Measurements from ENCODE around the gene NDUFA11. TPM values are rescaled to one million over a fixed set of nuclear protein-coding genes. Genes with fewer than 3 reads are reported as not detected.

Gene NDUFA11
- 341 and 345 TPM in 2 replicates for total RNA-seq

DNA sequence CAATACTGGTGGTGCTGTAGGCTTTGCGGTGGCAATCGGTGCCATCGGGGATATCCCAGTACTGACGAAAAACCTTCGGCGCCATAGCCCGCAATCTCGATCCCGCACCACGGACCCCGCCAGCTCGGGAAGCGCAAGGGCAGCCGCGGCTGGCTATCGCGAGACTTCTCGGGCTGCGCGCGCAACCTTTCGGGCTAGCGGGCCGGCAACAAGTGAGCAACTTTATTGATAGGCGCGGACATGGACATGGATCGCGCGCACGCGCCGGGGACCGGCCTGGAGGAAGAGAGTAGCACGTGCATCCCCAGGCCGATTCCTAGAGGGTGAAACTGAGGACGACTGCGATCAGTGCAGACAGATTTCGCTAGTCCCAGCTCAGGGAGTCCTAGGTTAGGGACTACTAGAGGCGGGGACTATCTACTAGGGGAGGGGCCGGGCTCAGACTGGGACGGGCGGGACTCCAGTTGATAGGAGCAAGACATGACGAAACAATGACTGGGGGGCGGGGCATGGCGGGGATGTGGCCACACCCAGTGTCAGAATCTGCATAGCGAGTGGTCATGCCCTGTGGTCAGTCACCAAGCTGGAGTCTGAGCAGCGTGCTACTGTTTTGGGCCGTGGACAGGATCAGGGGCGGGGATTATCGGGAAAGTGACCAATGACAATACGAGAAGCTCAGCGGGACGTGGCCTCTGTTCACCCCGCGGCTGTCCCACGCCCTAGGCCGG is at the start of gene NDUFA11:
Gene NDUFA11, minus strand, starts transcription at position 167 of the 728 bp plus-strand sequence. Its CDS starts 82 bp downstream, at position 85.

DNA sequence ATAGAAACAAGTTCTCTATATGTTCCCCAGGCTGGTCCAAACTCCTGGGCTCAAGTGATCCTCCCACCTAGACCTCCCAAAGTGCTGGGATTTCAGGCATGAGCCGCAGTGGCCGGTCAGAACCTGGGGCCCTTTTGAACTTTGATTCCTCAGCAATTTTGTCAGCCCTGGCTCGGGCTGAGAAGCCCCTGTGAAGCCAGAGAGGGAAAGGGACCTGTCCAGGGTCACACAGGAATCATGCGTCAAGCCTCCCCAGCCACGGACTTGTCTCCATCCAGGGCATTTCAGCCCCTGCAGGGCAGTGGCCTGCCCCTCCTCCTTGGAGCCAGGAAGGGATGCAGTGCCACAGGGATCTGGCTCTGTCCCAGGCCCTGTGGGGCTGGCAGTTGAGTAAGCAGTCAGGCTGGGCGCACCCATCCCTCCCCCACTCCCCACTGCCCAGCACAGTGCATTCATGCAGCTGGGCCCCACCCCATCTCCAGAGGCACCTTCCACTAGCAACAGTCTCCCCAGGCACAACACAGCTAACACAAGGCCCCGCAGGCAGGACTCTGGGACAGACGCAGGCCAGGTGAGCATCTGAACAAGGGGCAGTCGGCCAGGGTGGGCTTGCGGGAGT is 10.3 kb upstream of the NDUFA11 start, which contains the start of gene CAPS:
Gene CAPS, plus strand, starts transcription at position 516 of the 619 bp plus-strand sequence. CDS start 153 bp downstream, outside the sequence.

DNA sequence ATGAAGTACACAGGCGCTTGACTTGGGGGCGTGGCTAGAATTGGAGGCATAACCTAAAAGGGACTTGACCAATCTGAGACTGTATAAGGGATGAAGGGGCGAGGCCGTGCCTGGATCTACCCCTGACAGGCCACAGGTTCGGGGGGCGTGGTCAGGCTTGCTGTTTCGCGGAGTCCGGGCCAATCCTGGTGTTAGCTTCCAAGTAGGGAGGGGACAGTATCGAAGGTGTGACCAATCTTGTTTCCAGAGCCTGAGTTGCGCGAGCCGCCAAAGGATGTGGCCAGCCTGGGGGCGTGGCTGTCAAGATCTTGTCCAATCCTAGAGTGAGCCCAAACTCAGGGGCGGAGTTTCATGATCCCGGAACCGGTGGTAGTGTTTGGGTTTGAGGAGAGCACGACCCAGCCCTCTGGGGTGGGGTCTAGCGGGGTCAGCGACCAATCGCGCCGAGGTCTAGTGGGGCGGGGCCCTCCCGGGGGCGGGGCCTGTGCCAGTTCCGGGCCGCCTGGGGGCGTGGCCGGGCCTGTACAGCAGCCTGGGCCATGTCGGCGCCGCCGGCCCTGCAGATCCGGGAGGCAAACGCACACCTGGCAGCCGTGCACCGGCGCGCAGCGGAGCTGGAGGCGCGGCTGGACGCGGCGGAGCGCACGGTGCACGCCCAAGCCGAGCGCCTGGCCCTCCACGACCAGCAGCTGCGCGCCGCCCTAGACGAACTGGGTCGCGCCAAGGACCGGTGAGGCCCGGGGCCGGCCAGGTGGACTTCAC is 943 bp upstream of the NDUFA11 start, which contains the start of gene VMAC:
Gene VMAC, plus strand, starts transcription at position 521 of the 762 bp plus-strand sequence. Its CDS starts 19 bp downstream, at position 540.

DNA sequence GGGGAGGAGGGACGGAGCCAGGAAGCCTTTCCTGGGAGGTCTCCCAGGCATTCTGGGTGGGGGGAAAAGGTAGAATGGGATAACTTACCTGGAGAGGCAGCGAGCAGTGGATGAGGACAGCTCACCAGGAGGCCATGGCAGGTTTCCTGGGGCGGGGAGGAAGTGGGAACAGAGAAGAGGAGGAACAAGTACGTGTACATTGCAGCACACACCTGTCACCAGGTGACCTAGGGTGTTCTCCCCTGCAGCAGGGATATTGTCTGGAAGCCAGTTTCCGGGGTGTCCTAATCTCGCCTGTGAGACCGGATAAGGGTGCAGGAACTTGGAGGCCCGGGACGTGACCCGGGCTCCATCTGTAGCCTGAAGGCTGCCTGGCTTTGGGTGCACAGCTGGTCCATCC is 52.3 kb downstream of the NDUFA11 start, which contains the start of gene FUT3:
Gene FUT3, minus strand, starts transcription at position 148 of the 400 bp plus-strand sequence.

Other genes starting within 250 kb of the NDUFA11 start
- gene MICOS13, start 223.3 kb downstream of the NDUFA11 start, total RNA-seq: 45.6 and 74.7 TPM in 2 replicates
- gene HSD11B1L, start 222.8 kb downstream of the NDUFA11 start, total RNA-seq: 19.3 and 34.9 TPM in 2 replicates
- gene RPL36, start 213.5 kb downstream of the NDUFA11 start, total RNA-seq: 1,315 and 2,006 TPM in 2 replicates
- 85.5 and 107 TPM in 2 replicates for gene LONP1, start 183.6 kb downstream of the NDUFA11 start, total RNA-seq
- not detected in 2 replicates for gene CATSPERD, start 183.2 kb downstream of the NDUFA11 start, total RNA-seq
- 0.60 and 2.2 TPM in 2 replicates for gene PRR22, start 119.0 kb downstream of the NDUFA11 start, total RNA-seq
- 15.7 and 17.4 TPM in 2 replicates for gene DUS3L, start 112.6 kb downstream of the NDUFA11 start, total RNA-seq
- gene NRTN, start 98.7 kb downstream of the NDUFA11 start, total RNA-seq: 0.12 TPM in 1 of 2 replicates, not detected in the other
- gene FUT6, start 64.1 kb downstream of the NDUFA11 start, total RNA-seq: not detected in 2 replicates
- gene FUT3, start 52.3 kb downstream of the NDUFA11 start, total RNA-seq: not detected in 2 replicates
- not detected in 2 replicates for gene FUT5, start 33.2 kb downstream of the NDUFA11 start, total RNA-seq
- gene VMAC, start 1.1 kb upstream of the NDUFA11 start, total RNA-seq: 3.5 and 4.9 TPM in 2 replicates
- 2.0 and 4.9 TPM in 2 replicates for gene CAPS, start 10.5 kb upstream of the NDUFA11 start, total RNA-seq
- gene RANBP3, start 74.3 kb upstream of the NDUFA11 start, total RNA-seq: 42.9 and 55.2 TPM in 2 replicates
- gene RFX2, start 206.7 kb upstream of the NDUFA11 start, total RNA-seq: 4.2 and 8.2 TPM in 2 replicates
- not detected in 2 replicates for gene ACSBG2, start 231.9 kb upstream of the NDUFA11 start, total RNA-seq